Tongue (tissue), 2 donors: ENCODE results near the gene TTC39C. TPM values are rescaled to one million over a fixed set of nuclear protein-coding genes. Genes with fewer than 3 reads are reported as not detected.

Source experiments
- DNase-seq: peaks from one replicate; pipeline ENCODE4 v3.0.0-alpha.2; 2015
- total RNA-seq: library from RNA; depleted of rRNA; stranded (reverse); fragments of >200 nt; gene quantifications from one replicate; pipeline ENCODE4 v1.2.3, GENCODE V29; 2014

TTC39C gene
- 15.7 TPM for total RNA-seq

DNA sequence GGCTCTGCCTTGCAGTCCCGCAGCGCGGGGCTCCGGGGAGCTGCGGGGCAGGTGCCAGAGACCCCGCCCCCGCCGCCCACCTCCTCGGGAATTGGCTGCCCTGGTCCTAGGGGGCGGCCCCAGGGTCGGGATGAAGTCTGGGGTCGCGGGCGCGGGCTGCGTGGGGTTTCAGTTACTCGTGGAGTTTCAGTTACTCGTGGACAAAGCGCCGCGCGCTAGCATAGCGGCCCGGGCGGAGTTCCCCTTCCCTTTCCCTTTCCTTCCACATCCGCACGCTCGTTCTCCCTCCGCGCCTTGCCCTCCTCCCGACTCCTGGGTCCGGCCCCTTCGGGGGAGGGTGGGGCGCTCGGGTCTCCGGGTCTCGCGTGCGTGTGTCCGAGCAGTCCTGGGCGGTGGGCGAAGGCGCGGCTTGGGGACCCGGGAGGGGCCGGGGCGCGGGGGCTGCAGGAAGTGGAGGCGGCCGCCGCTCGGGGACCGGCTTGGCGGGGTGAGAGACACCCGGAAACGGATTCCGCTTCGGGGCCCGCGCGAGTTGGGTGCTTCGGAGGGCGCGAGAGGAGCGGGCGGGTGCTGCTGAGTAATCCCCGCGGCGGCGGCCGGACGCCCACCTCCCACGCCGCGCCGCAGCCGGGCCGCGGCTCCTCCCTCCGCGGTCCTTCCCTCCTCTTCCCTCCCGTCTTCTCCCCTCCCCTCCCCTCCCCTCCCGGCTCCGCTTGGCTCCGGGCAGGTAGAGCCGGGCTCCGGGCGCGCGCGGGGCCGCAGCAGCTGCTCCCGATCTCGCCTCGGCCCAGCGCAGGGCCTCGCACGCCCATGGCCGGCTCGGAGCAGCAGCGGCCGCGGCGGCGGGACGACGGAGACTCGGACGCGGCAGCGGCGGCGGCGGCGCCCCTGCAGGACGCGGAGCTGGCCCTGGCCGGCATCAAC is at the start of gene TTC39C:
Gene TTC39C, plus strand, starts transcription at position 693 of the 924 bp plus-strand sequence. Its CDS starts 118 bp downstream, at position 811.
- peak; percentile 74 for DNase-seq

DNA sequence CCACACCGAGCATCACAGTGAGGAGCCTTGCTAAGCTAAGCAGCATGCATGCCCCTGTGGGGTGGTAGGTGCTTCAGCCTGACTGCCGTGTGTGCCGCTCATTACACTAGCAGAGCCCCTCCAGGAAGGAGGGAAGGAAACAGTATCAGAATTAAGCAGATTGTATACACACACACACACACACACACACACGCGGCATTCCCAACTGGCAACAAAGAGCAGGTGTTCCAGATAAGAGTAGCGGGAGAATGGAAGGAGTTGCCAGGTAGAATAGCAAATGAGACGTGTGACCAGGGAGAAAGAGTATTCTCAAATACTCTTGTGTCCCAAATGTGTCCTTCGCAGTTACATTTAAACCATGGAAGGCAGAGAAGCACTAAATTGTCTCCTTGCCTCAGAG is 47.6 kb upstream of the TTC39C start:
- no peak for DNase-seq

- DNase-seq = no peak
Observed at GRCh38 chr18:23967321-23968089, 47.0 kb upstream of the TTC39C start.

DNA sequence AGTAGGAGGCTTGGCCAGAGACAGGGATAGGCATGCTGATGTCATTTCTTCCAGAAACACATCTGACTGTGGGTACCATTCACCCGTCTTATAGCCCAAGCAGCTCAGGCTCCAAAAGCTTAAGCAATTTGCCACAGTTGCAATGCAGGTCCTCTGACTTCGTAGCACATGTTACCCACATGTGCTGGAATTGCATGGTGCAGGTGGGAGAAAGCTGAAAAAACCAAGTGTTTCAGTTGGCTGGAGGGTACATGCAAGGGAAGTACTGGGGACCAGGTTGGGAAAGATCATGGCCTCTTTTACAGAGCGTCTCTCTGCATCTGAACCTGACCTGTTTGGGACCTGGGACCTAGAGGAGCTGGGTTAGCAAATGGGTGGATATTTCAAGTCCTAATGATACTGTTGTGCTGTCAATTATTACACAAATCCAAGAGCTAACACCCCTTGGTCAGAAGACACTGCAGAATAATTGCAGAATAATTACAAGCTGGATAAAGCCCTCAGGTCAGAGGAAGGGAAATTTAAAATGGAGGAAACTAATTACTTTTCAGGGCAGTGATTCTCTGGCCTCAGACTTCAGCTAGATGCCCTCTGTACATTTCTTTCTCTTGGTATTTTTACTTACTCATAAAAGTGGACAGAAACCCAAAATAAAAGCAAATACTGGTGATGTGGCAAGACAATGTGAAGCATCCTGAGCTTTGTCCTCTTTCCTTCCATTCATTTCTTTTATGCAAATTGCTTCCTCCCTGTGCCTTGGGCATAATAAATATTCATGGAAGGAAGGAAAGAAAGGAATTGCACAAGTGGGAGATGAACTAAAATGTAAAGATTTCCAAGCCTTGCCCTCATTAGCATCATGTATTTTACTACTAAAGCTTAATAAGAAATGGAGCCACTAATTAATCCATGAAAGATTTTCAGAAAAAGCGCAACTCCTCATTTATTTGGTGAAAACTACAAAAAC is 45.6 kb upstream of the TTC39C start:
- no peak for DNase-seq

DNA sequence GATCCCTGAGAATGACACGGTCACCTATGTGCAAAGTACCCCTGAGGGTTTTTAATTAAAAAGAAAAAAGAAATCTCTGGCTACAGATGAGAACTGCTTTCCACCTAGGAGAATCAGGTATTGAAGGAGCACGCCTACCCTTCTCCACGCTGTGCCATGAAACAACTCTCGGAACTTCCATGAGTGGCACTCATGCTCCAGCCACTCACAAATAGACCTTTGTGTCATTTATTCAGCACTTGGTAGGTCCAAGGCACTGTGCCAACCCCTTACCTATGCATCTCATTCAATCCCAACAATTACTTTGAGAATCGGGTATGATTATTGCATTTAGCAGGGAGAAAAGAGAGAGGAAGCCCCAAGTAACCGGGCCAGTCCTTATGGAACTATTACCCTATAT is 44.9 kb upstream of the TTC39C start:
- DNase-seq = no peak

DNA sequence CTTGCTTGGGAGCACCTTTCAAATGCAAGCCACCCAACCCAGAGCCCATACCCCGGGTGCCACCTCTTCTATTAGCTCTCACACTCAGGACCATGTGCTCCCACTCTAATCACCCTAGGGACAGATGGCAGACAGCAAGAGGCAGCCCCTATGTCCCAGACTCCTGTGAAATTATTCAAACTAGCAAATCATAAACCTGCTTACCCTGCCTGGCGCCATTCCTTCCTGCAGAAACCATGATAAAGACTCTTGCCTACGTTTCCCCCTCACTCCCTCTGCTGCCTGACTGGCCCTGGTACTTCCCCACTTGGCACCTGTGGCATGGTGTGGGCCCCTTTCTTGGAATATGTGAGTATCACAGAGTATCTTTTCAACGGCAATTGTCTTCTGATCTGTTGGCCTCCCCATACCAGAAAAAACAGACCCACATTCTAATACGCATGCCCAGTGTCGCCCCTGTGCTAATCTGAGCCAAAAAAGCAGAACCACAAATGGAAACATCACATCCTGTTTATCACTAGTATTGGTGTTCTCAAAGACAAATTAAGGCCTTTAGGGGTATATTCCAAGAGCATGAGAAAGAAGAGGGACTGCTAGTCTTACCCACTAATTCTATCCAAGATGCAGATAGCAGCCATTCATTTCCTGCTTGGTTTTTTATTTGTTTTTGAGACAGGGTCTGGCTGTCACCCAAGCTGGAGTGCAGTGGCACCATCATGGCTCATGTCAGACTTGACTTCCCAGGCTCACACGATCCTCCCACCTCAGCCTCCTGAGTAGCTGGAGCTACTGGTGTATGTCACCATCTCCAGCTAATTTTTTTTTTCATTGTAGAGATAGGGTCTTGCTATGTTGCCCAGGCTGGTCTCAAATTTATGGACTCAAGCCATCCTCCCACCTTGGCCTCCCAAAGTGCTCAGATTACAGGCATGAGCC is 44.1 kb upstream of the TTC39C start:
- DNase-seq = no peak

- DNase-seq = no peak
Observed at GRCh38 chr18:23971097-23971440, 43.5 kb upstream of the TTC39C start.

GRCh38 chr18:23971666-23972230 is 42.8 kb upstream of the TTC39C start:
- no peak for DNase-seq

- DNase-seq = no peak
Observed at GRCh38 chr18:23972453-23972852, 42.1 kb upstream of the TTC39C start.

DNA sequence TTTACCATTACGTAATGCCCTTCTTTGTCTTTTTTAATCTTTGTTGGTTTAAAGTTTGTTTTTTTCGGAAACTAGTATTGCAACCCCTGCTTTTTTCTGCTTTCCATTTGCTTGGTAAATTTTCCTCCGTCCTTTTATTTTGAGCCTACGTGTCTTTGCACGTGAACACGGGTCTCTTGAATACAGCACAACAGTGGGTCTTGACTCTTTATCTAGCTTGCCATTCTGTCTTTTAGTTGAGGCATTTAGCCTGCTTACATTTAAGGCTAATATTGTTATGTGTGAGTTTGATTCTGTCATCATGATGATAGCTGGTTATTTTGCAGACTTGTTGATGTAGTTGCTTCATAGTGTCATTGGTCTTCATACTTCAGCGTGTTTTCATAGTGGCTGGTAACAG is 37.5 kb upstream of the TTC39C start:
- DNase-seq = no peak

DNA sequence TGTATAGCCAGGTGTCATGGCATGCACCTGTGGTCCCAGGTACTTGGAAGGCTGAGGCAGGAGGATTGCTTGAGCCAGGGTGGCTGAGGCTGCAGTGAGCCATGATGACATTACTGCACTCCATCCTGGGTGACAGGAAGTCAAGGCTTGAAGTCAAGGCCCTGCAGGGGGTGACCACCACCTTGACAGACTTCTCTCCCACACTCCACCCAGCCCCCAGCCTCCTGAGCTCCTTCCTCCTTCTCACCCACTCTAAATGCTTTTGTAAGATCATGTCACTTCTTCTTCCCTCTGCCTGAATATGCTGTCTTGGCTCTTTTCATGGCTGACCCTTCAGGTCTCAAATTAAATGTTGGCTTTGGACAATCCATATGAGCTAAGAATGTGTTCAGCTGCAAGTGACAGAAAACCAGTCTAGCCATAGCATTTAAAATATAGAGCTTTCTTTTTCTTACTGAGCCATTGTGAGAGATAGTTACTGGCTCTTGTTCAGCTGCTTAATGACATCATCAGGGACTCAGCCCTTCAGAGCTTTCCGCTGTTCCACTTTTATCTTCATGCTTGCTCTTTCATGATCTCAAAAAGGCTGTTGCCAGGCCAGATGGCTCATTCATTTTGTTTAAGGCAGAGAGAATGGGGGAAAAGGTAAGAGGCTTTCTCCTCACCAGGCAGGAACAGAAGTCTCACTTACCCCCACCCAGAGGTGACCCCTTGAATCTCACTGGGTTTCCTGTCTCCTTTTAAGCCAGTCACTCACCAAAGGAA is 36.7 kb upstream of the TTC39C start:
- no peak for DNase-seq

- DNase-seq = peak; percentile 74
Observed at GRCh38 chr18:23981369-23981980, 33.1 kb upstream of the TTC39C start.

GRCh38 chr18:23982155-23983079 is 32.1 kb upstream of the TTC39C start:
- peak; percentile 51 for DNase-seq

DNA sequence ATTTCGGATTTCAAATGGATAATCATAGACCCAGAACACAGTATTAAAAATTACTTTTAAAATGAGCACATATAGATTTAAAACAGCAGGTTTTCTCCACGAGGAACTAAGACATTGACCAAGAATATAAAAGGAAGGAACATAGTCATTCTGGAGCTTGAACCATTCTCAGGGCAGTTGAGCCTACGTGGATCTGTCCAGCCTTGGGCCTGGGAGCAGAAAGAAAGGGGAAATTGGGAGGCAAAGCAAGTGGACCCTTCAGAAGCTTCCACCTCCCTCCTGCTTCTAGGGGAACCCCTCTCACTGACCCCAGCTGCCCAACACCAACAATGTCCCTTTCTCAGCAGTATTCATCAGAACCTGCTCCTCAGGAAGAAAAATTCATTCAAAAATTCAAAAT is 31.4 kb upstream of the TTC39C start:
- DNase-seq = no peak

DNA sequence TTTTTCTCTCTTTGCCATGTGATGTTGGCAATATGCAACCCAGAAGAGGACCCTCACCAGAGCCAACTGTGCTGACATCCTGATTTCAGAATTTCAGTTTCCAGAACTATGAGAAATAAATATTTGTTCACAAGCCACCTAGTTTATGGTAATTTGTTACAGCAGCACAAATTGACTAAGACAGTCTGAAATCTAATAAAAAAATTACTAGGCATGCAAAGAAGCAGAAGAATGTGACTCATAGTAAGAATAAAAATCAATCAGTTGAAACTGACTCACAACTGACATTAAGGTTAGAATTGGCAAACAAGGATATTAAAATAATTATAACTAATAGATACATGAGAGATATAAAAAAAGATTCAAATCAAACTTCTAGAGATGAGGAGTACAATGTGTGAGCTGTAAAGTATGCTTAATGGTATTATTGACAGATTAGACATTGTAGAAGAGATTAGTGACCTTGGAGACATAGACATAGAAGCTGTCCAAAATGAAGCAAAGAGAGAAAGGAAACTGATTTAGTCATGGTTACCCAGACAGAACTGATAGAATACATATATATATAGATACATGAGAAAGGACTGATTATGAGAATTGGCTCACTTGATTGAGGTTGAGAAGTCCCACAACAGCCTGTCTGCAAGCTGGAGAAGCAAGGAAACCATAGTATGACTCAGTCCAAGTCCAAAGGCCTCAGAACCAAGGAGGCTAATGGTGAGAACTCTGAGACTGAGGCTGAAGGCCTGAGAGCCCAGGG is 27.8 kb upstream of the TTC39C start:
- DNase-seq = no peak

- no peak for DNase-seq
Observed at GRCh38 chr18:23990474-23991410, 23.8 kb upstream of the TTC39C start.
